Measurements from ENCODE around the gene CHCHD6.

The CHCHD6 gene

DNA sequence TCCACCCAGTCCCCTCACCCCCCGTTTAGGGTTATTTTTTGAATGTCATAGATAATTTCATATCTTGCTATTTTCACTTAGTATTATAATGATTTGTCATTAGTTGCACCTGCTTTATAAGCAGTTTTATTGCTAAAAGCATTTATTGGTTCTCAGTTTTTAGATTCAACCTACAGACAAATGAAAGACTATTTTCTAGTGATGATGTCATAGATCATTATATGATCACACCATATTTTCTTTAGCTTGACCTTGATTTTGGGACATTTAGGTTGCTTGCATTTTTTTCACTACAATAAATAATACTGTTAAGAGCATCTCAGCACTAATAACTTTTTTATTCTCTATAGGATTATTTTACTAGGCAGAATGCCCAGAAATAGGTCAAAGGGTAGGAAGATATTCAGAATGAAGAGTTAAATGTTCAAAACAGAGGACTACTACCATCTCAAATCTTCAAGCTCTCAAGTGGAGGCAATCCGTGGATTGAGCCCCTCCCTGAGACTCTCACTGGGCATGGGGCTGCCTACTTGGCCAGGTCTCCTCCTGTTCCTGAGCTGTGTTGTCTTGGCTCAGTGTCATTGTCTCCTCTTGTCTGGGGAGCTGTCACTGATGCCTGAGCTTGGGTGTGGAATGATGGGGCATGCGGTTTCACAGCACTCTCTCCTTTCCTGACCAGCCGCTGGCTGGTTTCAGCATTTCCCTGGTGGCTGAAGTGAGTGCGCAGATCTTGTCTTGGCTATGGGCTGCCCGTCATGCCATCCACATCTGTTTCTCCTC is 28.4 kb downstream of the CHCHD6 start:
- H3K36me3 Mint-ChIP-seq (ENCODE audit: low read depth): peaks cover 91% of the 10 kb centered on the region
- H3K27ac Mint-ChIP-seq: no peak overlapping the region
- no peak overlapping the region for H3K4me3 Mint-ChIP-seq
- DNase-seq: no peak
- no peaks in the 10 kb centered on the region for H3K27me3 Mint-ChIP-seq
- H3K4me1 Mint-ChIP-seq (ENCODE audit: low read depth): peaks cover 8% of the 10 kb centered on the region
- peaks cover 7% of the 10 kb centered on the region for H3K9me3 Mint-ChIP-seq

DNA sequence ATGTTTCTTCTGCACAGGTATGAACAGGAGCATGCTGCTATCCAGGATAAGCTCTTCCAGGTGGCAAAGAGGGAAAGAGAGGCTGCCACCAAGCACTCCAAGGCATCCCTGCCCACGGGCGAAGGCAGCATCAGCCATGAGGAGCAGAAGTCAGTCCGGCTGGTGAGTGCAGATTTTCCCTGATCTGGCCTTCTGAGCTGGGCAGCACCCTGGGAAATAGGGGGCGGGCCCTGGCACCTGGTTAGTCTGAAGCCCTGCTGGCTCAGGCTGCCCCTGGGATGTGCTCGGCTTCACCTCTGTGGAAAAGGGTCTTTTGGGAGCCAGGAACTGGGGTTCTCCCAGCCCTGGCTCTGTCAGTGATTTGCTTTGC is 29.0 kb downstream of the CHCHD6 start:
- Mint-ChIP-seq H3K36me3 (ENCODE audit: low read depth) (peaks cover 92% of the 10 kb centered on the region), H3K4me1 (ENCODE audit: low read depth) (peaks cover 8% of the 10 kb centered on the region), H3K9me3 (peaks cover 13% of the 10 kb centered on the region), H3K27ac (no peak overlapping the region), H3K4me3 (no peak overlapping the region), H3K27me3 (no peaks in the 10 kb centered on the region)
- no peak for DNase-seq

DNA sequence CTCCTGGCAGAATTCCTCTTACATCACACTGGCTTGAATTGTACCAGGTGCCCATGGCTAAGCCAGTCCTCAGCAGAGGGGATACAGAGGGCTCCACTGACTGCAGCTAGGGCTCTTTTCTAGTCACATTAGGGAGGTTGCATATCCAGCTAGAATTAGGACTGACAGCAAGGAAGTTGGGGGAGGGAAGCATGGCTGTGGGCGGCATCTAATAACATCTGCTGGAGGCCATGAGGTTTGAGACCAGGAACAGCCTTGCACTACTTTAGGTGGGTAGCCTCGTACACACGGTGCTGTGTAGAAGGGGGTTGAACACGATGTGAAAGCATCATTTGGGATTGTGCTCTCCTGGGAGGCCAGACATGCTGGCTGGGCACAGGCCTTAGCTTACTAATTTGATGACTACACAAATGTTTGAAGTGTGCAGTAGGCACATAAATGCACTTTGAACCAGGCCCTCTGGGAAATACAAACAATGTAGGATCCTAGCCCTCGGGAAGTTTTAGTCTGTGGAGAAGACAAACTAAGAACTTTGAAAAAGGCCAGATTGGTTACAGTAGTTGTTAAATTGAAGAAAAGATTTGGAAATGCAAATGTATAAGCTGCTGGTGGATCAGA is 30.2 kb downstream of the CHCHD6 start:
- Mint-ChIP-seq H3K27ac (no peak overlapping the region), H3K4me3 (no peak overlapping the region), H3K36me3 (ENCODE audit: low read depth) (peaks cover 93% of the 10 kb centered on the region), H3K27me3 (no peaks in the 10 kb centered on the region), H3K4me1 (ENCODE audit: low read depth) (peaks cover 7% of the 10 kb centered on the region), H3K9me3 (peaks cover 24% of the 10 kb centered on the region)
- no peak for DNase-seq

DNA sequence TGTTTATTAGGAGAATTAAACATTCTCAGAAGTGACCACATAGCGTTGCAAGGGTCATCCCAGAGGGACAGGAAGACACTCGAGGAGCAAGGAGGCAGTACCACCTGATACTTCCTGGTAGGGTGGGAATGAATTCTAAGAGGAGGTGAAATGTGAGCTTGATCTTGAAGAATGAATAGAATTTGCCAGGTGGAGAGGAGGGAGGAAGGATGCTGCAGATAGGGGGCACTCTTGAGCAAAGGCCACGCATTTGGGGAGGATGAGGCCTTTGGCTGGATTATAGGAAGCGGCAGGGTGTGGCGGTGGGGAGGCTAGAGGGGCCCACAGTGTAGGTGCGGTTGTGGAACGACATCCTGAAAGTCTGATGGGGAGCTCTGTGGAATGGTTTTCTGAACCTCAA is 33.5 kb downstream of the CHCHD6 start:
- no peak overlapping the region for H3K4me3 Mint-ChIP-seq
- no peaks in the 10 kb centered on the region for H3K4me1 Mint-ChIP-seq (ENCODE audit: low read depth)
- H3K27ac Mint-ChIP-seq: no peak overlapping the region
- peaks cover 94% of the 10 kb centered on the region for H3K36me3 Mint-ChIP-seq (ENCODE audit: low read depth)
- peaks cover 28% of the 10 kb centered on the region for H3K9me3 Mint-ChIP-seq
- DNase-seq: no peak
- H3K27me3 Mint-ChIP-seq: no peaks in the 10 kb centered on the region

DNA sequence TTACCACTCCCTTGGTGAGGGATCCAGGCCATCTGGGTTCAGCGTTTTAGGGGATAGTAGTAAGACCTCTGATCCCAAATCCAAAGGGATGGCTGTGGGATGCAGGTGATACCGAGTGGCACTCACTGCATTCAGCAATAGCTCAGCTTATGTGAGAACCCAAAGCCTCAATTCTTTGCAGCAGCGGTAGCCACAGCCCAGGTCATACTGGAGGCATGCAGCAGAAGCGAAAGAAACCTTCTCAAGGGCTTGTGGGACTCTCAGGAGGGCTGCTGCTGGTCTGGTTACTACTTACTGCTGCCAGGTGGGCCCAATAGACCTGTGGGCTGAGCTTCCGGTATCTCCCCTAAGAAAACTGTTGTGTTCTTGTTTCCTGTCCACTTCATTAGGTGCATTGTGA is 38.0 kb downstream of the CHCHD6 start:
- no peaks in the 10 kb centered on the region for H3K4me1 Mint-ChIP-seq (ENCODE audit: low read depth)
- H3K27ac Mint-ChIP-seq: no peak overlapping the region
- H3K27me3 Mint-ChIP-seq: no peaks in the 10 kb centered on the region
- H3K9me3 Mint-ChIP-seq: peaks cover 23% of the 10 kb centered on the region
- DNase-seq: no peak
- H3K4me3 Mint-ChIP-seq: no peak overlapping the region
- peaks cover 57% of the 10 kb centered on the region for H3K36me3 Mint-ChIP-seq (ENCODE audit: low read depth)

DNA sequence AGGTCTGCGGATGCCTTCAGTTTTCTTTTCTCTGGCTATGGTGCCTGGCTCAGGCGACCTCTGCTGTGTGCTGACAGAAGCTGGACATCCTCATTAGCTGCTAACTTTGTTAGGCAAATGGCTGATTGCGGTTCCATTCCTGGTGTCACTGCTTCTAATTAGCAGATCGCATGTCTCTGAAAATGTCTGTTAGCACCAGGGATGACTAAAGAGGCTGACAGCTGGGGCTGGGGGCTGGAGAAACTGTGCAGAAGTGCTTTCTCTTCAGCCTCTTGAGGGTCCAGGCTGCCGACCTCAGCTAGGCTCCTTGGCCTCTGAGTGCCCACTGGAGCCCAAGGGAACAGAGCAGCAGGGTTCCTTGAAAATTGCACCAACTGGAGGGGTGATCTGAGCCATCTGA is 39.3 kb downstream of the CHCHD6 start:
- Mint-ChIP-seq H3K4me3 (no peak overlapping the region), H3K9me3 (peaks cover 12% of the 10 kb centered on the region), H3K4me1 (ENCODE audit: low read depth) (peaks cover 2% of the 10 kb centered on the region), H3K27ac (no peak overlapping the region), H3K27me3 (no peaks in the 10 kb centered on the region), H3K36me3 (ENCODE audit: low read depth) (peaks cover 48% of the 10 kb centered on the region)
- no peak for DNase-seq

DNA sequence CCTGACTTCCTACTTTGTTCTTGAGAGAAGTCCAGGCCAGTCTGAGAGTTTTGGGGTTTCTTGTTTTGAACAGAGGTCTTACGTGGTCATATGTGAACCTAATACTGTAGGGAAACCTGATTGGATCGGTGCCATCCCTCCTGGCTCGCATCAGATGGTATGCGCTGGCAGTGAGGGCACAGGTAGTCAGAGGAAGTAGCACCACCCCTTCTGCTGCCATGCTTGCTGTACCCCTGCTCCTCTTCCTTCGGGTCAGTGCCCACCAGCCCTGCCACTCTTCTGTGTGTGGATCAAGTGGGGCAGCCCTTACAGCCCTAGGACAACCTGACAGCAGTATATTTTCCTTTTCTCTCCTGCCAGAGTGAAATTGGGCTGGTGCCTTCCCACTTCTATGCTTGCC is 39.7 kb downstream of the CHCHD6 start:
- DNase-seq: no peak
- Mint-ChIP-seq H3K4me3 (no peak overlapping the region), H3K36me3 (ENCODE audit: low read depth) (peaks cover 43% of the 10 kb centered on the region), H3K9me3 (peaks cover 8% of the 10 kb centered on the region), H3K27ac (no peak overlapping the region), H3K27me3 (no peaks in the 10 kb centered on the region), H3K4me1 (ENCODE audit: low read depth) (peaks cover 5% of the 10 kb centered on the region)

DNA sequence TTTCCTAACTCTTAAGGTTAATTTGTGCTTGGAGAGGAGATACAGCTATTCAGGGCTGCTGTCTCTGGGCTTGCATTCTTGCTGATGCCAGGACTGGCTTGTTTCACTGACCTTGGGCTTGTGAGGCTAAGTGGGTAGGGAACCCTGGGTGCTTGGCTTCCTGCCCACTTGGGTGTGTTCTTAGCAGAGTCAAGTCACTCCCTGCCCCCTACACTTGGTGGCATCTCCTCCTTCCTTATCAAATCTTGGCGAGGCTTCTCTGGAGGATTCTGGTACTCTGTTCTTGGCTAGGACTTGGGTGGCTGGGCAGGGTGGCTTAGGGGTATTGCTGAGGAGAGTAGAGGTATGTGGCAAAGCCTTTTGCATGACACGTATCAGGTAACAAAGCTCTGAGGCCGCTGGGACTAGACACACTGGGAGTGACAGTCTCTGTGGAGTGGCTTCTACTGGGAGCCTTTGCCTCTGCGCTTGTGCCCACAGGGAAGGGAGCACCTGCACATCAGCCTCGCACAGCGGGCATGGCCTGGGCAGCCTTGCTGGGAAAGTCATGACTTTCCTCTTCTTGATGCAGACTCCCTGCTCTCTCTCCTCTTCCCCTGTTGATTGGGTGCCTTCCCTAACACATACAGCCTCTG is 41.8 kb downstream of the CHCHD6 start:
- H3K27ac Mint-ChIP-seq: no peak overlapping the region
- peaks cover 9% of the 10 kb centered on the region for H3K4me1 Mint-ChIP-seq (ENCODE audit: low read depth)
- peaks cover 25% of the 10 kb centered on the region for H3K36me3 Mint-ChIP-seq (ENCODE audit: low read depth)
- no peaks in the 10 kb centered on the region for H3K9me3 Mint-ChIP-seq
- no peak for DNase-seq
- no peak overlapping the region for H3K4me3 Mint-ChIP-seq
- no peaks in the 10 kb centered on the region for H3K27me3 Mint-ChIP-seq

DNA sequence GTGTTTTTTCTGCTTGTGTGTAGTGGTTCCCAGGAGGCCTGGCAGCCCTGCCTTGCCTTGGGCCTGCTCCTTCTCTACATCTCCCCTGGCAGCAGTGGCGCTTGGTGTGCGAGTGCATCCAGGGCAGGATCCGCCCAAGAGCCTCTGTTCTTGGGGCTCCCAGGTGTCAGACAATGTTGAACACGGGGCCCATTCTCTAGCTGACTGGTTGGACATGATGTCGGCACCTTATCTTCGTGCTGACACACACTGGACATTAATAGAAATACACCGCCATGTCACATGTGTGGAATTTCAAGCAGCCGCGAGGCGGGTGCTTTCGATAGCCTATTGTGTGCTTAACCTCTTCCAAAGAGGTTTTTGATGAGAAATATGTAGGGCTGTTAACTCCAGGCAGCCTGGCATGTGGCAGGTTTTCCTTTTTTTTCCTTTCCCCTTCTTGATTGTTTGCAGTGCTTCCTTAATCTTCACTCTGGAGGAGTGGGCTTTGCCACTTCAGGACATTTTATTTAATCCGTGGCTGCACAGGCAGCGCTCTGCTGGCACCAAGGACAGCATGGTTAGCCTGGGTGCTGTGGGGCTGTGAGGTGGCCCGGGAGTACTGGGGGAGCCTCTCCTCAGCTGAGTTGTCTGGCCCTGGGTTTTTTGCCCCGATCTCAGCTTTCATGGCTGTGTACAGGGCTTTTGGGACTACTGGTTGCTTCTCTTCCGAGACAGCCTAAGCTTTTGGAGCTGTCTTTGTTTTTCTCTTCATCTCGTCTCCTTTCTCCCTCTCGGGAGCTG is 42.5 kb downstream of the CHCHD6 start:
- Mint-ChIP-seq H3K27ac (no peak overlapping the region), H3K27me3 (no peaks in the 10 kb centered on the region)

DNA sequence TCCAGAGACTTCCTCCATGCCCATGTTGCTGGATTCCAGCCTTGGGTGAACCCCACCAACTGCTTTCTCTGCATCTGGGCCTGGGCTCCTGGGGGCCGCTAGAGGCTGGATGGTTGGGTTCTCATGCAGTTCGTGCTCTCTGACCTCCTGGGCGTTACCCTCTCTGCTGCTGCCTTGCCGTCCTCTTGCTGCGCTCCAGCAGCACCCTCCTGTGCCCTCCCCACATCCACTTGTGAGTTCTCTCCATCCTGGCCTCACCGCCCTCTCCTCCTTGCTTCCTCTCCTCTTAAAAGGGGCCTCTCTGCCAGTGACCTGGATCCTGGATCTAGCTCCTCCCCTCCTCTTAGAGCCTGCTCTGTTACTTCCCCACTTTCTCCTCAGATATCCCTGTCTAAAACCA is 43.7 kb downstream of the CHCHD6 start:
- H3K36me3 Mint-ChIP-seq (ENCODE audit: low read depth): peaks cover 7% of the 10 kb centered on the region
- no peaks in the 10 kb centered on the region for H3K9me3 Mint-ChIP-seq
- H3K4me1 Mint-ChIP-seq (ENCODE audit: low read depth): peaks cover 9% of the 10 kb centered on the region
- no peak for DNase-seq
- H3K27me3 Mint-ChIP-seq: no peaks in the 10 kb centered on the region
- no peak overlapping the region for H3K4me3 Mint-ChIP-seq
- no peak overlapping the region for H3K27ac Mint-ChIP-seq

More for the DNA sequence above, 42.5 kb downstream of the CHCHD6 start:
- DNase-seq: no peak
- Mint-ChIP-seq H3K9me3 (no peaks in the 10 kb centered on the region), H3K4me3 (no peak overlapping the region), H3K36me3 (ENCODE audit: low read depth) (peaks cover 18% of the 10 kb centered on the region), H3K4me1 (ENCODE audit: low read depth) (peaks cover 9% of the 10 kb centered on the region)

DNA sequence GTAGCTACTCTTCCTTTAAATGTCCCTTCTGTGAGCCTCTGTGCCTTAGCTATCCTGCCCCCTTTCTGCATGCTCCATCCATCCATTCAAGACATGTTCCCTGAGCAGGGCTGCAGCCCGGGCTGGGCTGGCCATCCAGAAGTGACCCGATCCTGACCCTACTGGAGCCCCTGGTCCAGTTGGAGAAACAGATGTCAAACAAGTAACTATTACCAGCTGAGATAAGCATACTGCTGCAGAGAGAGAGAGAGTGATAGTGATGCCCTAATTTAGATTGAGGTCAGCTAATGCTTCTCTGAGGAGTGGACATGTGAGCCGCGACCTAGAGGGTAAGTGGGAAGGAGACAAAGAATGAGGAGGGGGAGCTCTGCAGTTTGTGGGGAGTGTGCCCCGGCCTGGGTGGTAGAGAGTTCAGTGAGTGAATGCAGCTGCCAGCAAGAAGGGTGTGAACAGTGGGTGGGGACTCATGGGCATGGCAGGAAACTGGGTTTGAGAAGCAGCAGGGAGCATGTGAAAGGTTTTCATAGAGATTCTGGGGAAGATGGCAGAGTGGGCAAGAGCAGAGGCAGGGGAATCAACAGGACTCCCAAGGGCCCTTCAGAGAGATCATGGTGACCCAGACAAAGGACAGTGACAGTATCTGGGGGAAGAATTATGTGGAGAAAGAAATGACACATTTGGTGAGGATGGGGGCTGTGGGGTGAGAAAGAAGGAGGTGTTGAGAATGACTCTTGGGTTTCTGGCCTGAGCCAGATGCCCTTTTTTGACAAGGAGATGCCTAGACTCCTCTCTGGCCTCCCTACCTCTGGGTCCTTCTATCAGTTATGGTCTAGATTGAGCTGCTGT is 44.9 kb downstream of the CHCHD6 start:
- Mint-ChIP-seq H3K9me3 (no peaks in the 10 kb centered on the region), H3K4me3 (no peak overlapping the region), H3K27me3 (no peaks in the 10 kb centered on the region), H3K27ac (no peak overlapping the region), H3K36me3 (ENCODE audit: low read depth) (peaks cover 7% of the 10 kb centered on the region), H3K4me1 (ENCODE audit: low read depth) (peaks cover 9% of the 10 kb centered on the region)
- DNase-seq: no peak

DNA sequence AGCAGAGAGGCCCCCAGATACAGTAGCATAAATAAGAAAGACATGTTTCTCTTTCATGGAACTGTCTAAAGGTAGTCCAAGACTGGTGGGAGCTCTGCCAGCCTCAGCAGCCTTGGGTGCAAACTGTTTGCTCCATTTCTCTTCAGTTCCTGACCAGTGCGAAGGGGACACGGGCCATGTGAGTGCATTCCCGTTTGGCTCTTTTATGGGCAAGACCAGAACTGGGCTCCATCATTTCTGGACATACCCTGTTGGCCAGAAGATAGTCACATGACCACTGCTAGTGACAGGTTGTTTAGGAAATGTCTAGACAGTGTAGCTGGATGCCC is 45.5 kb downstream of the CHCHD6 start:
- H3K9me3 Mint-ChIP-seq: no peaks in the 10 kb centered on the region
- peaks cover 9% of the 10 kb centered on the region for H3K4me1 Mint-ChIP-seq (ENCODE audit: low read depth)
- DNase-seq: no peak
- no peaks in the 10 kb centered on the region for H3K27me3 Mint-ChIP-seq
- H3K36me3 Mint-ChIP-seq (ENCODE audit: low read depth): peaks cover 7% of the 10 kb centered on the region
- no peak overlapping the region for H3K4me3 Mint-ChIP-seq
- no peak overlapping the region for H3K27ac Mint-ChIP-seq

DNA sequence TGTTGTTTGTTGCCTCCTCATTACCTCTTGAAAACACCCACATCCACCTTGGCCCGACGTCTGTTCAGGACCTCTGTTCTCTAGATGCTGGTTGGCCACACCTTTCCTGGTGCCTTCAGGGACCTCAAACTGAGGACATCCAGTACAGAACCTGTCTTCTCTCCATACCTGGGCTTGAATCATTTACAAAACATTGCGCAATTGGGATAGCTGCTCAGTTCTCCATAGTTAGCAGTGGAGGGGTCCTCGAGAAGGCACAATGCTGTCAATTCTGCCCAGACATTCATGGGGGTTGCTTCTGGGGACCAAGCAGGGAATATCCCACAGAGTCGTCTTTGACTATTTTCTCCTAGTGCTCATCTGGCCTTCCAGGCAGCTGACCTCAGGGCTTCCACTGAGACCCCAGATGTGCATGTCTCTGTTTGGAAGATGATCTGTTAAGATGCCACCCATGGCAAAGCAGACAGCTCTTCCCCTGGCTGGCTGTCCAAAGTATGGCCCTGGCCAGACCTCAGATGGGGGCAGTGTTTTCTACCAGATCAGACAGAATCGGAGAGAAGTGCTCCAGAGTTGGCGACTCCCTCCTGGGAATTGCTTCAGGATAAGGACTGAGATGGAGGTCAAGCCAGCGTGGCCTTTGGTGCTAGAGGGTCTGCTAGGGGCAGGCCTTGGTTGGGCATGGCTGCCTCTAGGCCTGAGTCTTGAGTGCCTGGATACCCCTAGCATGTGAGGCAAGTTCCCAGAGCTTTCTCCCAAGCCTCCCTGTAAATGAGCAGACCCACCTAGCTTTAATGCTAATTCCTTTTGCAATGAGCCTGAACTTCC is 46.1 kb downstream of the CHCHD6 start:
- no peak overlapping the region for H3K27ac Mint-ChIP-seq
- no peak overlapping the region for H3K4me3 Mint-ChIP-seq
- no peak for DNase-seq
- peaks cover 7% of the 10 kb centered on the region for H3K36me3 Mint-ChIP-seq (ENCODE audit: low read depth)
- H3K4me1 Mint-ChIP-seq (ENCODE audit: low read depth): peaks cover 9% of the 10 kb centered on the region
- no peaks in the 10 kb centered on the region for H3K9me3 Mint-ChIP-seq
- H3K27me3 Mint-ChIP-seq: no peaks in the 10 kb centered on the region

Measured in activated T-cell treated with anti-CD3 and anti-CD28 coated beads, Interleukin-2, amount 50 U/mL, for 24 hours (primary cell).